Measurements from ENCODE around the gene UCP3.

UCP3 gene, protein sequence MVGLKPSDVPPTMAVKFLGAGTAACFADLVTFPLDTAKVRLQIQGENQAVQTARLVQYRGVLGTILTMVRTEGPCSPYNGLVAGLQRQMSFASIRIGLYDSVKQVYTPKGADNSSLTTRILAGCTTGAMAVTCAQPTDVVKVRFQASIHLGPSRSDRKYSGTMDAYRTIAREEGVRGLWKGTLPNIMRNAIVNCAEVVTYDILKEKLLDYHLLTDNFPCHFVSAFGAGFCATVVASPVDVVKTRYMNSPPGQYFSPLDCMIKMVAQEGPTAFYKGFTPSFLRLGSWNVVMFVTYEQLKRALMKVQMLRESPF

DNA sequence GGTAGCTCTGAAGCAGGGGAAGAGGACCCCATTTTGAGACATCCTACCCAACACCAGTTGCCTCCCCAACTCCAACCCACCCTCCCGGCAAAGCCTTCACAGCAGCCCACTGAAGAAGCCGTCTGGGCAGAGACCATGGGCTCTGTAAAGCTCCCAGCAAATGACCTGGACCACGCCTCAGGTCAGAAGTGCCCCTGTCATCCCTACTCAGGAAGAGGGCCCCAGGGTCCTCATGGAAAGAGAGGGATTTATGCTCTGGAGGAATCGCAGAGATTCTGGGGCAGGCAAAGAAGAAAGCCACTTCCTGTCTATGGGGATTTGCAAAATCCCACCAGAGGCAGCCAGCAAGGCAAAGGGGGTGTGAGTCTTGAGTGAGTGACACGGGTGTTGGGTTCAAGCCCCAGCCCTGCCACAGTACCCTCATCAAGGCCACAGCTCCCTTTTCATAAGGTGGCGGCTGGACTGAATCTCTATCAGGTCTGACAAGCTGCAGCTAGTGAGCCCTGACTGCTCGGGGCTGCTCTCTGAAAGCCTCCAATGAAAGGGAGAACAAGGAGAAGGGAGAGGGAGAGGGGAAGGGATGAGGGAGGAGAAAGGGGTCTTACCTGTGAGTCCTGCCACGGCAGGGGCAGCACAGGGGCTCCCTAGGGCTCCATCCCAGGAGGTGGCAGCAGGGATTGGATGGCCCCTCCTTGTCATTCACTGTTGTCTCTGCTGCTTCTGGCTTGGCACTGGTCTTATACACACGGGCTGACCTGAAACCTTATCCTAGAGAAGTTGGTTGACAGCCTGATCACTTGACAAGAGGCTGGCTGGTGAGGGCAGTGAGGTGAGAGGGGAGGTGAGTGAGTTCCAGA is at the start of gene UCP3:
UCP3 (minus strand) TSS at position 713 of the 857 bp plus-strand sequence. CDS start 2,043 bp downstream, outside the sequence.
- no peak for DNase-seq (ENCODE audit: low read depth)
- TF ChIP-seq, protein P1, sequence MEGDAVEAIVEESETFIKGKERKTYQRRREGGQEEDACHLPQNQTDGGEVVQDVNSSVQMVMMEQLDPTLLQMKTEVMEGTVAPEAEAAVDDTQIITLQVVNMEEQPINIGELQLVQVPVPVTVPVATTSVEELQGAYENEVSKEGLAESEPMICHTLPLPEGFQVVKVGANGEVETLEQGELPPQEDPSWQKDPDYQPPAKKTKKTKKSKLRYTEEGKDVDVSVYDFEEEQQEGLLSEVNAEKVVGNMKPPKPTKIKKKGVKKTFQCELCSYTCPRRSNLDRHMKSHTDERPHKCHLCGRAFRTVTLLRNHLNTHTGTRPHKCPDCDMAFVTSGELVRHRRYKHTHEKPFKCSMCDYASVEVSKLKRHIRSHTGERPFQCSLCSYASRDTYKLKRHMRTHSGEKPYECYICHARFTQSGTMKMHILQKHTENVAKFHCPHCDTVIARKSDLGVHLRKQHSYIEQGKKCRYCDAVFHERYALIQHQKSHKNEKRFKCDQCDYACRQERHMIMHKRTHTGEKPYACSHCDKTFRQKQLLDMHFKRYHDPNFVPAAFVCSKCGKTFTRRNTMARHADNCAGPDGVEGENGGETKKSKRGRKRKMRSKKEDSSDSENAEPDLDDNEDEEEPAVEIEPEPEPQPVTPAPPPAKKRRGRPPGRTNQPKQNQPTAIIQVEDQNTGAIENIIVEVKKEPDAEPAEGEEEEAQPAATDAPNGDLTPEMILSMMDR (IDR thresholded peaks at IDR 0.05; ENCODE audit: control insufficient read depth, extremely low read depth, insufficient read depth), result no peak
- no peak within 1 kb of the TSS for H3K4me3 ChIP-seq (ENCODE audit: low read depth, low read length)

DNA sequence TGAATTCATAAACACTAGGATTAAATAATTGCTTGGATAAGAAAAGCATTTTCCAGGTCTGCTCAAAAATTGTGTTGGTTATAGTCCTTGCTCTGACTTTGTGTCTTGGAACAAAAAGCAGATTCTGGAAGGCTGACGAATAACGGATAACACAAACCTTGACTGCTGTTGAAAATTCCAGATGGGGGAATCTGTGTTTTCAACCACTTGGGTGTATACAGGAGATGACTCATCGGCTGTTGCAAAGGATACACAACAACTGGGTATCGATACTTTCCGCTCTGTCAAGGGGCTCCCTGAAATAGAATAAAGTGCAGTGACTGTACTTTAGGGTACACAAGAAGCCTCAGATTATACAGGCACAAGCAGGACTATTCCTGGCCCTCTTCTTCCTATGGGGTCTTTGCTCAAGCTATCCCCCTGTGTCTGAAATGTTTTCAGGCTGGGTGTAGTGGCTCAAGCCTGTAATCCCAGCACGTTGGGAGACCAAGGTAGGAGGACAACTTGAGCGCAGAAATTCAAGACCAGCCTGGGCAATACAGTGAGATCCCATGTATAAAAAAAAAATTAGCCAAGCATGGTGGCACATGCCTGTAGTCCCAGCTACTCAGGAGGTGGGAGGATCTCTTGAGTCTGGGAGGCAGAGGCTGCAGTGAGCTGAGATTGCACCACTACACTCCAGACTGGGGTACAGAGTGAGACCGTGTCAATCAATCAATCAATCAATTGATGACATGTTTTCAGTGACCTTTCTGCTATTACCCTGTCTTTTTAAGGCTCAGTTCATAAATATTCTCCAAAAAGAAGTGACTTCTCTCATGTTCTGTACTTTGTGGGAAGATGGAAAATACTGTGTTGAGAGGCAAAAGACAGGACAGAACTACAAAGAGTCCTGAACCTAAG is 48.6 kb upstream of the UCP3 start:
- DNase-seq (ENCODE audit: low read depth), result no peak
- TF ChIP-seq, protein P1 (IDR thresholded peaks at IDR 0.05; ENCODE audit: control insufficient read depth, extremely low read depth, insufficient read depth), result no peak
- H3K4me3 ChIP-seq (ENCODE audit: low read depth, low read length), result no peak overlapping the region

DNA sequence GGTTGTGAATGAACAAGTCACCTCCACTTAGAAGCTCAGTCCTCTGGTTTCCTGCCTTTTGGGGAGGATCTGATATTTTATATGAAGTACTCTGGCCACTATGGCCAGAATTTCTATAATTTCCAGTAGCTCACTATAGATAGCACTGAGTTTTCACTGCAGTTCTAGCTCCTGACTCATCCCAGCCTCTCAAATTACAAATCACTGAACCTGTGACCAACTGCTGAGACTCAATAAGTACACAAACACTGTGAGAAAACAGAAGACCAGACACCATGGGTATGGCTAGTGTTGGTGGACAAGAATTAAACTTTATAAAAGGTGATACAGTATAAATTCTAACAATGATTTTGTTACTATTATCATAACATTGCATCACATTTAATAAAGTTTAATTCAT is 47.1 kb upstream of the UCP3 start:
- DNase-seq (ENCODE audit: low read depth), result no peak
- TF ChIP-seq, protein P1 (IDR thresholded peaks at IDR 0.05; ENCODE audit: control insufficient read depth, extremely low read depth, insufficient read depth), result no peak
- no peak overlapping the region for H3K4me3 ChIP-seq (ENCODE audit: low read depth, low read length)

DNA sequence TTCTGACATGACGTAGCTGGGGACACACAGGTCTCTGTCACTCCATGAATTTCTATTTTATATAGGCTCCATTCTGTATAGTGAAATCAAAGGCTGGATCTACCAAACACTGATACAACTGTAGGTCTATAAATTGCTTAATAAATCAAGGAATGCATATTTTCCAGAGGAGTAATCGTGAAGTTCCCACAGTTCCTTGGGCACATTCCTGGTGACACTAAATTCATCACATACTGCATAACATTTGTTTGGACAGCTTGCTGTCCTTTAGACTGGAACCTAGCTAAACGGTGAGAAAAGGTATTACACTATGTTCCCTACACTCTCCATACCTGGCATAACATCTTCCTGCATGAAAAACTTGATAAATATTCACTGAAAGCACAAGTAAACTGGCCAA is 41.6 kb upstream of the UCP3 start:
- DNase-seq (ENCODE audit: low read depth), result no peak
- no peak overlapping the region for H3K4me3 ChIP-seq (ENCODE audit: low read depth, low read length)
- TF ChIP-seq, protein P1 (IDR thresholded peaks at IDR 0.05; ENCODE audit: control insufficient read depth, extremely low read depth, insufficient read depth), result no peak

DNA sequence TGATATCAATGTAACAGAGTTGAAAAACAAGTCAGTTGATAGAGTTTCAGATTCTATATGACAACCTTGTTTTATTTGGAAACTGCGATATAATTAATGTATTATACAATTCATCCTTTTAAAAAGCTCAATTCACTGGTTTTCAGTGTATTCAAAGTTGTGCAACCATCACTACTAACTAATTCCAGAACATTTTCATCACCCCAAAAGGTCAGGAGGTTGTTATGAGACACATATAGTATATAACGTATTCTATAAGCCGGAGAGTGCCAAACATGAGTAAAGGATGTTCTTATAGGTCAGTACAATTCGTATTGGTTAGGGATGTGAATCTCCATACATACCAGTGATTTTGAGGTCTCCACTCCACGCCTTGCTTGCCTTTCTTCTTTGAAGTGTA is 40.1 kb upstream of the UCP3 start:
- DNase-seq (ENCODE audit: low read depth), result no peak

DNA sequence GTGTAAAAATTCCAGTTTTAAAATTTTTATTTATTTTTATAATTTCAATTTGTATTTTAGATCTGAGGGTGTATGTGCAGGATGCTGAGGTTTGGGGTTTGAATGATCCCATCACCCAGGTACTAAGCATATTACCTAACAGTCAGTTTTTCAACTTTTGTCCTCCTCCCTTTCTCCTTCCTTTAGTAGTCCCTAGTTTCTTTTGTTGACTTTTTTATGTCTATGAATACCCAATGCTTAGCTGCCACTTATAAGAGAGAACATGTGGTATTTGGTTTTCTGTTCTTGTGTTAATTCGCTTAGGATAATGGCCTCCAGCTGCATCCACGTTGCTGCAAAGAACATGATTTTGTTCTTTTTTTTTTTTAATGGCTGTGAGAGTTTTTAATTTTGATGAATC is 35.7 kb upstream of the UCP3 start:
- TF ChIP-seq, protein P1 (IDR thresholded peaks at IDR 0.05; ENCODE audit: control insufficient read depth, extremely low read depth, insufficient read depth), result no peak
- H3K4me3 ChIP-seq (ENCODE audit: low read depth, low read length), result no peak overlapping the region
- no peak for DNase-seq (ENCODE audit: low read depth)

More for the DNA sequence above, 40.1 kb upstream of the UCP3 start:
- H3K4me3 ChIP-seq (ENCODE audit: low read depth, low read length), result no peak overlapping the region
- TF ChIP-seq, protein P1 (IDR thresholded peaks at IDR 0.05; ENCODE audit: control insufficient read depth, extremely low read depth, insufficient read depth), result no peak

Data from LNCaP clone FGC (cell line).